Measurements from ENCODE around the gene PTPRN2. TPM values are rescaled to one million over a fixed set of nuclear protein-coding genes. Genes with fewer than 3 reads are reported as not detected.

PTPRN2 gene
- total and polyA plus RNA-seq, 2 of the 8 experiments (the other 6 are each of a cell fraction or from before 2014, with no cell fraction given): 2.6 to 4.5 TPM

GRCh38 chr7:157560258-157560654, 1027.4 kb downstream of the PTPRN2 start:
- peaks cover 4 to 13% of the 10 kb centered on the region in 2 experiments; a peak in 2 of 4 replicates for H3K9me3 ChIP-seq (ENCODE audit: insufficient read depth in 2 of 2, low read depth in 1 of 2, low read length in 1 of 2)
- H4K91ac ChIP-seq (replicated peaks; ENCODE audit: insufficient read length, low read length): no peak overlapping the region
- no peak overlapping the region for H3K9ac ChIP-seq (replicated peaks in 1 of 4; ENCODE audit: extremely low read depth in 1 of 4, low read depth in 3 of 4, low read length in 3 of 4)
- peaks cover 2% of the 10 kb centered on the region; the same call in 1 of the 2 replicates for H3K79me1 ChIP-seq (ENCODE audit: low read depth, low read length)
- H3K4ac ChIP-seq (replicated peaks; ENCODE audit: insufficient read length, low read depth, low read length): no peak overlapping the region
- H2AK5ac ChIP-seq (ENCODE audit: low read depth, low read length): no peak overlapping the region
- H3K56ac ChIP-seq (replicated peaks; ENCODE audit: insufficient read length, low read depth, low read length): no peak overlapping the region
- H3K4me1 ChIP-seq (replicated peaks in 1 of 4; ENCODE audit: control insufficient read depth in 3 of 4, insufficient read depth in 4 of 4, low read length in 3 of 4): no peaks in the 10 kb centered on the region
- H3K23me2 ChIP-seq (ENCODE audit: low read depth, low read length): peaks cover 13% of the 10 kb centered on the region
- no peak overlapping the region for H2BK12ac ChIP-seq (ENCODE audit: low read depth, low read length)
- H2AFZ ChIP-seq (ENCODE audit: low read length): no peak overlapping the region
- TF ChIP-seq TCF12 (IDR thresholded peaks at IDR 0.05; ENCODE audit: low read depth, low read length) (no peak), GTF2F1 (IDR thresholded peaks at IDR 0.05; ENCODE audit: borderline replicate concordance, low read depth, low read length) (no peak), MAX (IDR thresholded peaks at IDR 0.05) (no peak), CTBP2 (IDR thresholded peaks at IDR 0.05; ENCODE audit: borderline replicate concordance, insufficient read depth, insufficient read length, low read length) (no peak), TAF7 (optimal IDR thresholded peaks at IDR 0.05; ENCODE audit: borderline replicate concordance, low read depth, low read length) (no peak), PHF8 (conservative IDR thresholded peaks at IDR 0.05; ENCODE audit: low read depth, low read length) (no peak), E2F6 (IDR thresholded peaks at IDR 0.05) (no peak)
- TF ChIP-seq, protein P1, sequence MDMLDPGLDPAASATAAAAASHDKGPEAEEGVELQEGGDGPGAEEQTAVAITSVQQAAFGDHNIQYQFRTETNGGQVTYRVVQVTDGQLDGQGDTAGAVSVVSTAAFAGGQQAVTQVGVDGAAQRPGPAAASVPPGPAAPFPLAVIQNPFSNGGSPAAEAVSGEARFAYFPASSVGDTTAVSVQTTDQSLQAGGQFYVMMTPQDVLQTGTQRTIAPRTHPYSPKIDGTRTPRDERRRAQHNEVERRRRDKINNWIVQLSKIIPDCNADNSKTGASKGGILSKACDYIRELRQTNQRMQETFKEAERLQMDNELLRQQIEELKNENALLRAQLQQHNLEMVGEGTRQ (IDR thresholded peaks at IDR 0.05; ENCODE audit: low read length): no peak
- CTCF ChIA-PET (ENCODE audit: partially characterized antibody): interaction anchor here (1.2 kb wide), 1 partner anchor 9 kb away, joined by 3 read pairs; no protein-coding TSS in a partner anchor
- DNase-seq (ENCODE audit: low read depth in 1 of 2, low spot score in 2 of 2): no peak
- no peak overlapping the region for H3K14ac ChIP-seq (ENCODE audit: insufficient read length)
- H4K20me1 ChIP-seq (replicated peaks in 1 of 2; ENCODE audit: control insufficient read depth in 1 of 2, insufficient read depth in 2 of 2, low read length in 2 of 2): peaks cover 0 to 13% of the 10 kb centered on the region in 2 experiments
- no peak overlapping the region for H3K18ac ChIP-seq (ENCODE audit: extremely low read depth, low read length)
- no peak overlapping the region for H2BK20ac ChIP-seq (ENCODE audit: low read length)
- H4K8ac ChIP-seq (ENCODE audit: extremely low read depth, insufficient read depth, low read length): no peak overlapping the region; the same call in 1 of the 2 replicates
- POLR2A ChIA-PET (ENCODE audit: partially characterized antibody): interaction anchor here (0.5 to 1.7 kb wide), 3 partner anchors 9 to 65 kb away, joined by 3 to 4 read pairs (median 3); no protein-coding TSS in a partner anchor
- no peak overlapping the region for H2BK5ac ChIP-seq (ENCODE audit: low read depth, low read length)
- no peak overlapping the region for H2BK120ac ChIP-seq (replicated peaks; ENCODE audit: low read depth, low read length)
- FAIRE-seq: no peak
- WGBS, 2 experiments (ENCODE audit: extremely low coverage in 1 of 2, insufficient coverage in 1 of 2, insufficient read length in 1 of 2, insufficient replicate concordance in 2 of 2, low coverage in 1 of 2, low lambda C conversion rate in 2 of 2, missing lambda C conversion rate in 1 of 2): 91% methylated on average over 20 of the region's 20 CpGs; no CpG with 5 or more reads in 1 of the 2 experiments
- H3K4me2 ChIP-seq (ENCODE audit: insufficient read depth in 1 of 2, low read depth in 2 of 2, low read length in 2 of 2): no peak overlapping the region
- no peak overlapping the region for H3K4me3 ChIP-seq (ENCODE audit: extremely low read depth in 1 of 4, insufficient read depth in 2 of 4, low read depth in 3 of 4, low read length in 4 of 4)
- H2BK15ac ChIP-seq (ENCODE audit: low read length): no peak overlapping the region
- H3K27ac ChIP-seq (ENCODE audit: low read depth, low read length): no peak overlapping the region
- no peaks in the 10 kb centered on the region; a peak in 1 of 8 replicates for H3K36me3 ChIP-seq (ENCODE audit: control insufficient read depth in 2 of 4, insufficient read depth in 4 of 4, low read length in 3 of 4)
- H4K5ac ChIP-seq (ENCODE audit: insufficient read length, low read depth, low read length): no peak overlapping the region
- no peak overlapping the region for H3K23ac ChIP-seq (ENCODE audit: insufficient read length)
- no peaks in the 10 kb centered on the region; a peak in 1 of 7 replicates for H3K27me3 ChIP-seq (replicated peaks in 1 of 4; ENCODE audit: control insufficient read depth in 3 of 4, extremely low read depth in 1 of 4, insufficient read depth in 3 of 4, low read length in 3 of 4)
- 0 out of 4 replicates have a peak, but pooled peaks cover 0 to 3% of the 10 kb centered on the region in 2 experiments for H3K79me2 ChIP-seq (ENCODE audit: control insufficient read depth in 1 of 2, insufficient read depth in 2 of 2, low read length in 2 of 2)

Data from H1 (cell line).